ENCODE data around the gene PCDHB9. TPM values are rescaled to one million over a fixed set of nuclear protein-coding genes. Genes with fewer than 3 reads are reported as not detected.
"Not testable (repeated sequence)": the region's sequence is repeated elsewhere in the genome, so short reads cannot be mapped to it uniquely, and the experiment has no call there.

The PCDHB9 gene
- not detected in 2 replicates for total RNA-seq

- intact Hi-C loops (cut with micrococcal nuclease): no loop called here
- no peak for DNase-seq (ENCODE audit: low spot score)
- no peaks in the 10 kb centered on the region for H3K4me1 Mint-ChIP-seq (ENCODE audit: low read depth)
- no peaks in the 10 kb centered on the region for H3K36me3 Mint-ChIP-seq (ENCODE audit: low read depth)
- H3K4me3 Mint-ChIP-seq: no peak within 1 kb of the TSS
- H3K27me3 Mint-ChIP-seq (ENCODE audit: insufficient read depth): no peaks in the 10 kb centered on the region
- H3K9me3 Mint-ChIP-seq: peaks cover 53% of the 10 kb centered on the region
- no peak within 1 kb of the TSS for H3K27ac Mint-ChIP-seq
Observed at GRCh38 chr5:141186897-141187512, at the start of gene PCDHB9. PCDHB9 (plus strand) TSS chr5:141187161; CDS start chr5:141187319, 158 bp downstream.

- H3K36me3 Mint-ChIP-seq (ENCODE audit: low read depth); H3K4me1 Mint-ChIP-seq (ENCODE audit: low read depth); H3K27ac Mint-ChIP-seq; intact Hi-C loops (cut with micrococcal nuclease); H3K4me3 Mint-ChIP-seq; H3K27me3 Mint-ChIP-seq (ENCODE audit: insufficient read depth); DNase-seq (ENCODE audit: low spot score): not testable (repeated sequence)
- peaks cover 28% of the 10 kb centered on the region for H3K9me3 Mint-ChIP-seq
Observed at GRCh38 chr5:141137346-141137745, 49.6 kb upstream of the PCDHB9 start.

- DNase-seq (ENCODE audit: low spot score): no peak
- Mint-ChIP-seq H3K27me3 (ENCODE audit: insufficient read depth) (no peaks in the 10 kb centered on the region), H3K4me3 (no peak within 1 kb of the TSS), H3K36me3 (ENCODE audit: low read depth) (no peaks in the 10 kb centered on the region), H3K9me3 (peaks cover 39% of the 10 kb centered on the region), H3K4me1 (ENCODE audit: low read depth) (no peaks in the 10 kb centered on the region), H3K27ac (no peak within 1 kb of the TSS)
- intact Hi-C loops (cut with micrococcal nuclease): no loop called here
Observed at GRCh38 chr5:141149812-141150211, 37.1 kb upstream of the PCDHB9 start, which contains the start of gene PCDHB6. PCDHB6 (plus strand) TSS chr5:141150057; CDS start chr5:141150258, 201 bp downstream.

GRCh38 chr5:141150224-141150992 lies 36.6 kb upstream of the PCDHB9 start:
- H3K27ac Mint-ChIP-seq: no peak overlapping the region
- no peaks in the 10 kb centered on the region for H3K36me3 Mint-ChIP-seq (ENCODE audit: low read depth)
- H3K4me3 Mint-ChIP-seq: no peak overlapping the region
- no peaks in the 10 kb centered on the region for H3K27me3 Mint-ChIP-seq (ENCODE audit: insufficient read depth)
- DNase-seq (ENCODE audit: low spot score): no peak
- intact Hi-C loops (cut with micrococcal nuclease): no loop called here
- H3K4me1 Mint-ChIP-seq (ENCODE audit: low read depth): no peaks in the 10 kb centered on the region
- H3K9me3 Mint-ChIP-seq: peaks cover 39% of the 10 kb centered on the region

GRCh38 chr5:141150993-141151325 lies 36.0 kb upstream of the PCDHB9 start:
- H3K36me3 Mint-ChIP-seq (ENCODE audit: low read depth): no peaks in the 10 kb centered on the region
- no peaks in the 10 kb centered on the region for H3K27me3 Mint-ChIP-seq (ENCODE audit: insufficient read depth)
- H3K27ac Mint-ChIP-seq: no peak overlapping the region
- no peak overlapping the region for H3K4me3 Mint-ChIP-seq
- intact Hi-C loops (cut with micrococcal nuclease): no loop called here
- no peaks in the 10 kb centered on the region for H3K4me1 Mint-ChIP-seq (ENCODE audit: low read depth)
- peaks cover 42% of the 10 kb centered on the region for H3K9me3 Mint-ChIP-seq
- DNase-seq (ENCODE audit: low spot score): no peak

GRCh38 chr5:141151632-141152031 lies 35.3 kb upstream of the PCDHB9 start:
- H3K27me3 Mint-ChIP-seq (ENCODE audit: insufficient read depth); DNase-seq (ENCODE audit: low spot score); H3K4me3 Mint-ChIP-seq; intact Hi-C loops (cut with micrococcal nuclease); H3K4me1 Mint-ChIP-seq (ENCODE audit: low read depth); H3K36me3 Mint-ChIP-seq (ENCODE audit: low read depth); H3K27ac Mint-ChIP-seq: not testable (repeated sequence)
- peaks cover 49% of the 10 kb centered on the region for H3K9me3 Mint-ChIP-seq

- peaks cover 53% of the 10 kb centered on the region for H3K9me3 Mint-ChIP-seq
- H3K4me3 Mint-ChIP-seq; H3K36me3 Mint-ChIP-seq (ENCODE audit: low read depth); H3K27me3 Mint-ChIP-seq (ENCODE audit: insufficient read depth); H3K27ac Mint-ChIP-seq; intact Hi-C loops (cut with micrococcal nuclease); DNase-seq (ENCODE audit: low spot score); H3K4me1 Mint-ChIP-seq (ENCODE audit: low read depth): not testable (repeated sequence)
Observed at GRCh38 chr5:141152096-141152495, 34.9 kb upstream of the PCDHB9 start.

- no peak overlapping the region for H3K27ac Mint-ChIP-seq
- peaks cover 50% of the 10 kb centered on the region for H3K9me3 Mint-ChIP-seq
- no peaks in the 10 kb centered on the region for H3K4me1 Mint-ChIP-seq (ENCODE audit: low read depth)
- H3K4me3 Mint-ChIP-seq: no peak overlapping the region
- H3K36me3 Mint-ChIP-seq (ENCODE audit: low read depth): no peaks in the 10 kb centered on the region
- no peak for DNase-seq (ENCODE audit: low spot score)
- intact Hi-C loops (cut with micrococcal nuclease): no loop called here
- H3K27me3 Mint-ChIP-seq (ENCODE audit: insufficient read depth): no peaks in the 10 kb centered on the region
Observed at GRCh38 chr5:141155540-141156374, 31.2 kb upstream of the PCDHB9 start.

- intact Hi-C loops (cut with micrococcal nuclease); DNase-seq (ENCODE audit: low spot score); H3K27me3 Mint-ChIP-seq (ENCODE audit: insufficient read depth); H3K4me1 Mint-ChIP-seq (ENCODE audit: low read depth); H3K36me3 Mint-ChIP-seq (ENCODE audit: low read depth); H3K27ac Mint-ChIP-seq; H3K4me3 Mint-ChIP-seq: not testable (repeated sequence)
- H3K9me3 Mint-ChIP-seq: peaks cover 48% of the 10 kb centered on the region
Observed at GRCh38 chr5:141157356-141157755, 29.6 kb upstream of the PCDHB9 start.

GRCh38 chr5:141157901-141158300 lies 29.1 kb upstream of the PCDHB9 start:
- intact Hi-C loops (cut with micrococcal nuclease); H3K36me3 Mint-ChIP-seq (ENCODE audit: low read depth); H3K27me3 Mint-ChIP-seq (ENCODE audit: insufficient read depth); DNase-seq (ENCODE audit: low spot score); H3K4me3 Mint-ChIP-seq; H3K27ac Mint-ChIP-seq; H3K4me1 Mint-ChIP-seq (ENCODE audit: low read depth): not testable (repeated sequence)
- peaks cover 45% of the 10 kb centered on the region for H3K9me3 Mint-ChIP-seq

- H3K4me1 Mint-ChIP-seq (ENCODE audit: low read depth): no peaks in the 10 kb centered on the region
- no peak for DNase-seq (ENCODE audit: low spot score)
- intact Hi-C loops (cut with micrococcal nuclease): no loop called here
- H3K27me3 Mint-ChIP-seq (ENCODE audit: insufficient read depth): no peaks in the 10 kb centered on the region
- no peak within 1 kb of the TSS for H3K4me3 Mint-ChIP-seq
- H3K36me3 Mint-ChIP-seq (ENCODE audit: low read depth): no peaks in the 10 kb centered on the region
- H3K27ac Mint-ChIP-seq: no peak within 1 kb of the TSS
- peaks cover 12% of the 10 kb centered on the region for H3K9me3 Mint-ChIP-seq
Observed at GRCh38 chr5:141172381-141173204, 14.4 kb upstream of the PCDHB9 start, which contains the start of gene PCDHB7. PCDHB7 (plus strand) TSS chr5:141172644; CDS start chr5:141172836, 192 bp downstream.

- intact Hi-C loops (cut with micrococcal nuclease); H3K27me3 Mint-ChIP-seq (ENCODE audit: insufficient read depth); H3K27ac Mint-ChIP-seq; H3K4me1 Mint-ChIP-seq (ENCODE audit: low read depth); DNase-seq (ENCODE audit: low spot score); H3K36me3 Mint-ChIP-seq (ENCODE audit: low read depth); H3K4me3 Mint-ChIP-seq; H3K9me3 Mint-ChIP-seq: not testable (repeated sequence)
Observed at GRCh38 chr5:141174291-141175104, 12.5 kb upstream of the PCDHB9 start.

Data from activated T-helper 1 cell treated with anti-CD3 and anti-CD28 coated beads, Interleukin-12 subunit alpha, Interleukin-12 subunit beta, Interleukin-2, Interleukin-4 antibody, amounts not matched to agents 30 ng/mL and 10 ng/mL and 1 ng/mL, durations not matched to agents 14 hours and 24 hours and 36 hours (primary cell).